ENCODE data around the gene ARID2. TPM values are rescaled to one million over a fixed set of nuclear protein-coding genes. Genes with fewer than 3 reads are reported as not detected.

The ARID2 gene
- total RNA-seq, 1 experiment from 2014 or later, result 12.3 TPM

- DNase-seq (ENCODE audit: low read depth), result no peak
These were observed 33.9 kb downstream of the ARID2 start for GRCh38 chr12:45763381-45763780.

- DNase-seq (ENCODE audit: low read depth), result no peak
These were observed 38.7 kb downstream of the ARID2 start for GRCh38 chr12:45768194-45768593.

GRCh38 chr12:45773747-45774146 lies 44.2 kb downstream of the ARID2 start:
- no peak for DNase-seq (ENCODE audit: low read depth)

GRCh38 chr12:45774508-45775162 lies 45.1 kb downstream of the ARID2 start:
- DNase-seq (ENCODE audit: low read depth), result no peak

GRCh38 chr12:45775465-45775864 lies 46.0 kb downstream of the ARID2 start:
- no peak for DNase-seq (ENCODE audit: low read depth)

- DNase-seq (ENCODE audit: low read depth), result no peak
These were observed 46.5 kb downstream of the ARID2 start for GRCh38 chr12:45775964-45776363.

- no peak for DNase-seq (ENCODE audit: low read depth)
These were observed 50.4 kb downstream of the ARID2 start for GRCh38 chr12:45779936-45780335.

GRCh38 chr12:45781080-45781479 lies 51.6 kb downstream of the ARID2 start:
- no peak for DNase-seq (ENCODE audit: low read depth)

- DNase-seq (ENCODE audit: low read depth), result no peak
These were observed 55.8 kb downstream of the ARID2 start for GRCh38 chr12:45785315-45785714.

- peak; percentile 86 for DNase-seq (ENCODE audit: low read depth)
These were observed 59.5 kb downstream of the ARID2 start for GRCh38 chr12:45789025-45789424.

- peak; percentile 2 for DNase-seq (ENCODE audit: low read depth)
These were observed 64.9 kb downstream of the ARID2 start for GRCh38 chr12:45794422-45794821.

GRCh38 chr12:45801625-45802024 lies 72.1 kb downstream of the ARID2 start:
- no peak for DNase-seq (ENCODE audit: low read depth)

- DNase-seq (ENCODE audit: low read depth), result no peak
These were observed 73.6 kb downstream of the ARID2 start for GRCh38 chr12:45803111-45803510.

GRCh38 chr12:45816652-45817051 lies 87.1 kb downstream of the ARID2 start:
- DNase-seq (ENCODE audit: low read depth), result no peak

GRCh38 chr12:45827974-45828373 lies 98.5 kb downstream of the ARID2 start:
- DNase-seq (ENCODE audit: low read depth), result no peak

- DNase-seq (ENCODE audit: low read depth), result no peak
These were observed 98.9 kb downstream of the ARID2 start for GRCh38 chr12:45828402-45828801.

- DNase-seq (ENCODE audit: low read depth), result no peak
These were observed 102.1 kb downstream of the ARID2 start for GRCh38 chr12:45831590-45831989.

- DNase-seq (ENCODE audit: low read depth), result no peak
These were observed 103.9 kb downstream of the ARID2 start for GRCh38 chr12:45833401-45833800.

GRCh38 chr12:45834809-45835208 lies 105.3 kb downstream of the ARID2 start:
- no peak for DNase-seq (ENCODE audit: low read depth)

GRCh38 chr12:45839917-45840316 lies 110.4 kb downstream of the ARID2 start:
- no peak for DNase-seq (ENCODE audit: low read depth)

- no peak for DNase-seq (ENCODE audit: low read depth)
These were observed 119.8 kb downstream of the ARID2 start for GRCh38 chr12:45849289-45849688.

GRCh38 chr12:45850302-45850701 lies 120.8 kb downstream of the ARID2 start:
- DNase-seq (ENCODE audit: low read depth), result peak; percentile 3

GRCh38 chr12:45852508-45852907 lies 123.0 kb downstream of the ARID2 start:
- DNase-seq (ENCODE audit: low read depth), result no peak

GRCh38 chr12:45853550-45853949 lies 124.0 kb downstream of the ARID2 start:
- no peak for DNase-seq (ENCODE audit: low read depth)

Data from LHCN-M2 (cell line).